Femur (tissue), 1 donor: Measurements from ENCODE around the gene PDZD2.
"Not testable (repeated sequence)": the region's sequence is repeated elsewhere in the genome, so short reads cannot be mapped to it uniquely, and the experiment has no call there.

Source experiments
- DNase-seq: peaks from one replicate; pipeline ENCODE4 v3.0.0-alpha.2; 2017

PDZD2 gene

DNA sequence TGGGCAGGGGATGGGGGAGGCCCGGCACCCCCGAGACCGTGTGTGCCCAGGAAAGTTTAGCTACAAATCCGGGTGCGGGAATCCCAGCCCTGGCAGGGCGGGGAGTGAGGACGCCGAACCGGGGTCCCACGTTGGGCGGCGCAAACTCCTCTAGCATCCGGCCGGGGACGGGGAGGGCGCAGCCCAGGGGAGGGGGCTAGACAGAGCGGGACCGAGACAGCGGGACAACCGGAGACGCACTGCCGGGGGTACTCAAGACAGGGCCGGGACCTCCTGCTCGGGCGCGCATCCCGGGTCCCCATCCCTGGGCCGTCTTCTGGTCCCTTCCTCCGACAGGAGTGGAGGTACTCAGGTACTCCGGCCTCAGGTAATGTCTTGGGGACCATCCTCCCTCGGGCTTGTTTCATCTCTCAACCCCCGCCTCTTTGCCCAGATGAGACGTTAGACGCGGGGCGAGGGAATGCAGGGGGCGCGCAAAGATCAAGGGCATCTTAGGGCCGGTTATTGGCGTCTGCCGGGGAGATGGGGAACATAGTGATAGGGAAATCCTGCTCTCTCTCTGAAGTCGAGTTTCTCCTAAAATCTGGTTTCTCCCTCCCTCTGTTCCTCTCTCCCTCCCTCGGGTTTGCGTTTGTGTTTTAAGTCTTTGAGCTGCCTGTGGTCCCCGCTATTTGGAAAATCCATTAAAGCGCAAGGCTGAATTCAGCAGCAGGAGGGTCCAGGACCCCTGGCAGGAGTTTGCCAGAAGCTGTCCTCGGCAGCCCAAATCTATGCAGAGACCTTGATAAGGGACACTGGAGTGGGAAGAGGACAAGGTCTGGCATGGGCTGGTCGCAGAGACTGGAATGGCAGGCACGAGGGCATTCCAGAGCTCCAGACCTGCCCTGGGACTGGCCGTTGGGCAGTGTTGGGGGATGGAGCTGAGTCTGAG, 815 bp downstream of the PDZD2 start:
- peak; percentile 23 for DNase-seq

DNA sequence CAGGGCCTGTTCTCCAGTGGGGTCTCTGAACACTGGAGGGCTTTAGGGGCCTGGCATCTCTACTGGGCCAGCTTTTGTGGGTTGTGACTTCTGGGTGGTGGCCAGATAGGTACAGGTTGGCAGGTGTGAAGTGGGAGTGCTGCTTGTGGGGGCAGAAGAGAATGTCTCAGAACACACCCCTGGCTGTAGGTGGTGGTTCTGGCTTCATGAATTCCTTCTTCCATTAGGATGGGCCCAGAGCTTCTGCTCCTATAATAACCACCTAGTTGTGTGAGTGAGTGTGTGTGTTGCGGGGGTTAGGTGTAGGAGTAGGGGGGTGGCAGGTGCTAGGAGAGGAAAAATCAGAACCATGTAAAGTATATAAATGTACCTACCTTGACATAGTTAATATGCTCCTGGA, 1.6 kb downstream of the PDZD2 start:
- no peak for DNase-seq

DNA sequence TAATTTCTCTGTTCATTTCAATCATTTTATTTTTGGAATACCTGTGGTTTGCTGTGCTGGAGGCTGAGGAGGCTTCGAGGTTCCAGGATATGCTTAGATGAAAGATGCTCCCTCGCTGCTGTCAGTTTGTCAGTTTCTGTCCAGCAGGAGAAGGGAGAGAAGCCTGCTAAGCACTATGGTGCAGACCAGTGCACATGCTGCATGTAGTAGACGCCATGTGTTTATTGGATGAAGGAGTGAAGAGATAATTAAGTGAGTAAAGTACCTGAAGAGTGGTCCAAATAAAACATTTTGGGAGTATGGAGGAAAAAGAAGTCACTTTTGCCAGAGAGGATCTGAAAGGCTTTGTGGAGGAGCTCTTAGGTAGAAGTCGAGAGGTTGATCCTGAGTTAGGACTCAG, 2.1 kb downstream of the PDZD2 start:
- no peak for DNase-seq

DNA sequence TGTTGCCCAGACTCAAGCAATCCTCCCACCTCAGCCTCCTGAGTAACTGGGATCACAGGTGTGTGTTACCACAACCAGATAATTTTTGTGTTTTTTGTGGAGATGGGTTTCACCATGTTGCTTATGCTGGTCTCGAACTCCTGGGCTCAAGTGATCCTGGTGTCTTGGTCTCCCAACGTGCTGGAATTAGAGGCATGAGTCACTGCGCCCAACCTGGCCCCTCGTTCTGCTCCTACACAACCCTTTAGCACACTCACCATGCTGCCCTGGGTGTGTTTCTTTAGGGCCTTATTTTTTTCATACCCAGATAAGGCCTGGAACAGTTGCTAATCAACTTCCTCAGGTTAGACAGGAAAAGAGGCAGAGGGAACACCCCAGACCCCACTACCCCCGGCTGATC, 2.6 kb downstream of the PDZD2 start:
- no peak for DNase-seq

DNA sequence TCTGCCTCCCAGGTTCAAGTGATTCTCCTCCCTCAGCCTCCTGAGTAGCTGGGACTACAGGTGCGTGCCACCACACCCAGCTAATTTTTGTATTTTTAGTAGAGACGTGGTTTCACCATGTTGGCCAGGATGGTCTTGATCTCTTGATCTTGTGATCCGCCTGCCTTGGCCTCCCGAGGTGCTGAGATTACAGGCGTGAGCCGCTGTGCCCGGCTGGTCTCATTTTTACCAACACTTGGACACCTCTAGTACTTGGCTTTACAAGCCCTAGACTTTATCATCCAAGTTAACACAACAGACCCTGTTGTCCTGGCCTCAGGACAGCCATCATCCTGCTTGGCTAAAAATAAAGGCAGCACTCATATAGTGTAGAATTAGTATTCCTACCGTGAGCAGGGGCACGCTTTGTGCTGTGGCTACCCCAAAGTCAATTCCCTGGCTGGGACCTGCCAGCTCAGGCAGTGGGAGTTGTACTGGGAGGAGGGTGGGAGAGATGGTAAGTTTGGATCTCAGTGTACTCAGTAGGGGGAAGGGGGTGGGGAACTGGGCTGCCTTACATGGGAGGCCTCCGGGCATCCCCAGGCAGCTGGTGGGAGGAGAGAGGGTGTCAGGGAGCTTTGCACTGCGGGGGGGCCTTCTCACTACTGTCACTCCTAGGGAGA, 6.6 kb downstream of the PDZD2 start:
- DNase-seq: no peak

DNA sequence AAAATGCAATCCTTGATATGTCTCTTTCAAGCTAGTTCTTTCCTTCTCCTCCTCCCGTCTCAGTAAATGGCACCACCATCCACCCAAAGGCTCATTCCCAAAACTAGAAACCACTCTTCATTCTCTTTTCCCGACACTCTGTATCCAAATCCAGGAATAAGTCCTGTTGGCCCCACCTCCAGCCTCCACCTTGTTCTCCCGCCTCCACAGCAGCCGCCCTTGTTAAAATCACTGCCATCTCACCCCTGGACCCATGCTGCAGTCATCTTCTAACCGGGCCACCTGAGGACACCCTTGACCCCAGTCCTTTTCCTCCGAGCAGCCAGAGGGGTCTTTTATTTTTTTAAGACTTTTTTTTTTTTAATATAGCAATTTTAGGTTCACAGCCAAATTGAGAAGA, 9.4 kb downstream of the PDZD2 start:
- DNase-seq: no peak

DNA sequence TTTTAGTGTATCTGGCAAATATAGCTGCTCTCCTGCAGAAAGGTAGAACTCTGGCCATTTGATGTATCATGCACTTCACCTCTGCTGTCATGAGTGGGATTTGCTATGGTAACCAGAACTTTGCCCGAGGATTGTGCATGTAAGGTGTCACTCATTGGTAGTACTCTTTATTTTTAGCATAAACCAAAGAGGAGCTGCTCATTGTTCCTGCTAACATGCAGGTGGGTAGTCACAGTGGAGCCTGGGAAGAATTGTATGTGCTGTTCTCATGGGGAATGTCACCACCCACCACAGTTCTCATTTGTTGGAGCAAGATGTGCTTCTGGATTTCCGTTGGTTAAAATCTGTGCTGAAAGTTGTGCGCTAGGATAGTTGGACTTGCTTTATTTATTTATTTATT, 12.3 kb downstream of the PDZD2 start:
- no peak for DNase-seq

DNA sequence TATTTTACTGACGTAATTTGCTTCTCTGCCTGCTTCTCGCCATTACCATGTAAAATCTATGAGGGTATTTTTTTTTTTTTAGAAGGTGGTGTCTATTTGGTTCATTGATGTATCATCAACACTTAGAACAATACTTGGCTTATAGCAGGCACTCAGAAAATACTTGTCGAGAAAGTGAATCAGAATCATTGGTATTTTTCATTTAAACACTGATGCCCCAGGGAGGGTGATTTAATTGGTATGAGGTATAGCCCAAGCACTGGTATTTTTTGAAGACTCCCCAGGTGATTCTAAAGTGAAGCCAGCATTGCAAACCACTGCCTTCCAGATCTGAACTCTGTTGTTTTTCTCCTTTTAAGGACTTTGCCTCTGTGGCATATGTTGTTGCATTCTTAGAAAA, 16.6 kb downstream of the PDZD2 start:
- DNase-seq: no peak

DNA sequence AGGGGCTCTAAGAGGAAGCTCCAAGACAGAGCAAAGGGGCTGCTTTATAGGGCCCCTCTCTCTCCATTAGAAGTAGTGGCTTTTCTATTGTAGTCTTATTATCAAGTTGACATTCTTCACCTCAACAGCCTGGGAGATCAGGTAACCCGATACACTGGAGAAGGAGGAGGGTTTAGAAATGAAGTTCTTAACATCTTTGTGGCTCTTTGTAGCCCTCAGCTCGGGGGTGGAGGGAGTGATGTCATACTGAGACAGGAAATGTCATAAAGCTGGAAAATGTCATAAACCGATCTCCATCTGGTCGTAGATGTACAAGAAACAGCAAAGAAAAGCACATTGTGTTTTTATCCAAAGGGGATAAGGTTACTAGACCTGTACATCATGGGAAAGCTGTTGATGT, 17.9 kb downstream of the PDZD2 start:
- DNase-seq: no peak

DNA sequence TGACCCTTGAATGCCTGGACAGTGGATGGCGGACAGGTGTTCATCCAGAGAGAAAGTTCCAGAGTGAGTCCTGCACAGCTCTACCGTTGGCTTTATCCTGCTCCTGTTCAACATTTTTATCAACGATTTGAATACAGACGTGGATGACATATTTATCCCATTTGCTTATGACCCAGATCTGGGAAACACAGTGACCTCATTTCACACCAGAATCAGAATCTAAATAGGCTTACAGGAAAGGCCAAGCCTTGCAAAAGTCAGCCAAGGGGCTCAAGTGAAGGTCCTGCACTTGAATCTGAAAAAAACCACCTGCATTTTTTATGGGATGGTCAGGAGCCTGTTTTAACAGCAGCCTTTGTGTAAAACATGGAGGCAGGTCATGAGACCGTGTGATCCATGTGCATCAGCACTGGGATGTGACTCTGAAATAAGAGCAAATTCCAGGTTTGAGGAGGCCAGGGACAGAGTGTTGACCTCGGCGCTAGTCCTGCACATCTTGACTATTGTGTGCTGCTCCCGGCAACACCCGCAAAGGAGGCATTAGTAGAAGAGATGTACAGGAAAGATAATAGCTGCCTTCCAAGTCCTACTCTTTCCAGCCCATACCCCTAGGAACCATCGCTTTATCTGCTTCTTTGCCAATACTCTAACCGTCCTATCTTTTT, 18.5 kb downstream of the PDZD2 start:
- no peak for DNase-seq

DNA sequence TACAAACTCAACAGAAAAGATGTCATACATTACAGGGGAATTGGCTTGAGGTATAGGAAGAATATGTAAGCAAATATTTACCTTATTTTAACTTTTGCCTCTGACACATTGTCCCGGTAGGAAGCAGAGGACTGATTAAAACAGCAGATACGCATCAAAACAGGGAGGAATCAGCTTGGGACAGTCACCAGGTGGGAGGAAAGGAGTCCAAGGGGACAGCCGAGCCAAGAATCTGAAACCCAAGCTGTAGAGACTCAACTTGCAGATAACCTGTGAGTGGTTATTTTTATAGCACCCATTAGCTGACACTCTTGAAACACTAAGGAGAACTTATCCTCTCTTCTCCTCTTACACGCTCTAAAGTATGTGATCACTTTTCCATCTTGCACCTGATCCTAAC, 22.3 kb downstream of the PDZD2 start:
- no peak for DNase-seq

DNA sequence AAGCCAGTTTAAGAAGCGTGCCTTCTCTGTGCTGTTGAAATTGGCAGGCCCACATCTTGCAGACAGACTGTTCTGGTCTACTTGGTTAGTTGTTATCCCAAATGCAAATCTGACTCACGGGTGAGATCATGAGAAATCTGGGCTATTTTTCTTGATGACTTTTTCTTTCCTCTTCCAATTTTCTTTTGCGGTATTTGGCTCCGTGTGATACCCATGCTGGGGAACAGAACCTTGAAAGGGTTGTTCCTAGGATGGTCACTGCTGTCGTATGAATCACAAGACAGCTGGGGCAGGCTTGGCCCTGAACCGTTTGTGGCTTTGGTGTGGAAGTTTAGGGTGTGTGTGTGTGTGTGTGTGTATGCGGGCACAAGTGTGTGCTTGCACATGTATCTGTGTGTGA, 24.6 kb downstream of the PDZD2 start:
- no peak for DNase-seq

DNA sequence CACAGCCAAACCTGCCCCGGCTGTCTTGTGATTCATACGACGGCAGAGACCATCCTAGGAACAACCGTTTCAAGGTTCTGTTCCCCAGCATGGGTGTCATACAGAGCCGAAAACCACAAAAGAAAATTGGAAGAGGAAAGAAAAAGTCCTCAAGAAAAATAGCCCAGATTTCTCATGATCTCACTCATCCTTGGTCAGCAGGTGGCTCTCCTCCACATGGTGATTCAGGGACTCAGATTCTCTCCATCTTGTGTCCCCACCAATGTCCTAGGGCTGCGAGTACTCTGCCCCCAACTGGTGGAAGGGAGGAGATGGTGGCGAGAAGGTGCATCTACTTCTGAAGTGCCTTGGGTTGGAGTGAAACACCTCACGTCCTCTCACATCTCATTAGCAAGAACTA, 25.6 kb downstream of the PDZD2 start:
- DNase-seq: no peak

DNA sequence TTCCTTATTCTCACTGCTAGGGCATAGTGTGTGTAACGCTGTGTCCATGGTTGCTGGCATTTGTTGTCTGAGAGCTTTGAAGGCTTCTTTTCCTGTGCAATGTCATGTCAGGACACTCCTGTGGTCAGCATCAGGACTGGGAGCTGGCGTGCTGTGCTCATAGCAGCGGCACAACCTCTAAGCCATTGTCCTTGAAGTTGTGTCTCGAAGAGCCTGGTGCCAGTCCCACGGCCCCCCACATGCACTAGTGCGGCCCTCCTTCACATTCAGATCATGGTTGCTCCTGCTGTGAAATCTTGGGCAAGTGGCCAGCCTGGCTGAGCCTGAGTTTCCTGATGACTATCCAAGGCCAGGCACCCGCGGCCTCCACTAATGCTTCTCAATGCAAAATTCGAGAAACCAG, 32.4 kb downstream of the PDZD2 start:
- DNase-seq: no peak

DNA sequence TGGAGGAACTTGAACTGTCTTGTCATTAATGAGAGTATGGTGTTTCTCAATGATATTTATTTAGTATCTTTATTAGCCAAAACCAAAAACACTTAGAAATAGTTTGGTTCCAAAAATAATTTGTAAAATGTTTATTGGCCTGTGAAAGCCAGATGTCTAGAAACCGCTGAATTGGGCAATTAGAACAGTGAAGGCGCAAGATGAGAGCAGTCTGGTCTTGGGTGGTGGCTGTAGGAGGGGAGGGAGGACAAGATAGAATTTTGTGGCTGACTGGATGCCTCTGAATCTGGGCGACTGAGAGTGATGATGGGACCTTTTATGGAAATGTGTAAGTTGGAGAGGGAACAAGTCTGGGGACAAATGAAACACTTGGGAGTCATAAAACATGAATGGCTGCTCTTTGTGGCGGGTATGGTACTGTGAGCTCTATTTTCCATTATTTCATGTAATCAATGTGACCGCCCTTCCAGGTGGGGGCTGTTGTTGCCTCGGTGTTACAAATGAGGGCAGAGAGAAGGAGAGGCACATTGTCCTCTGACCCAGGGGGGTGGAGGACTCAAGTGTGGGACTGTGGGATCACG, 35.5 kb downstream of the PDZD2 start:
- no peak for DNase-seq

DNA sequence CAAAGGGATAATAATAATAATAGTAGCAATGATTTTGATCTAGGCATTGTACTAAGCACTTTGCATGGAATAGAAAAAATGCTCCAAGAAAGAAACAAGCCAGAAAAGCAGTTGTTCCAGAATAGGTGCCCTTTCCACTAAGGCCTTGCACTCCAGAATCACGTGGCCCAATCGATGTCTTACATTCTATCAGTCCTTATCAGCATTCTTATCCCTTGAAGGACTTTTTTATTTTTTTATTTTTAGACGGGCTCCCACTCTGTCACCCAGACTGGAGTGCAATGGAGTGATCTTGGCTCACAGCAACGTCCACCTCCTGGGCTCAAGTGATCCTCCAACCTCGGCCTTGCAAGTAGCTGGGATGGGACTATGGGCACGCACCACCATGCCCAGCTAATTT, 36.5 kb downstream of the PDZD2 start:
- DNase-seq: no peak

DNA sequence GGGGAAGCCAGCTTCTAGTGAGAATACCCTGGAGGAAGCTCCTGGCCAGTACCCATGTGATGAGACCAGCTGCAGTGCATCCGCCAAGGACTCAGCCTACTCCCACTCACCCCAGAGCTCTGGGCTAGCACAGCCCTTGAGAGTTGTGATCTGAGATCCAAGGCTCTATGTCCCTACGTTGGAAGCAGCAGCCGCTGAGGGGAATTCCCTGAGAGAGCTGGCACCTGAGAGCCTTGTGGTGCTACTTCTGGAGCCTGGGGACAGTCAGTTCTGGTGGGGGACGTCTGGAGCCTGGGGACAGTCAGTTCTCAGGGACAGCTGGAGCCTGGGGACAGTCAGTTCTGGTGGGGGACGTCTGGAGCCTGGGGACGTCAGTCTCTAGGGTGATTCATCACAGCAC, 39.2 kb downstream of the PDZD2 start:
- DNase-seq: no peak

DNA sequence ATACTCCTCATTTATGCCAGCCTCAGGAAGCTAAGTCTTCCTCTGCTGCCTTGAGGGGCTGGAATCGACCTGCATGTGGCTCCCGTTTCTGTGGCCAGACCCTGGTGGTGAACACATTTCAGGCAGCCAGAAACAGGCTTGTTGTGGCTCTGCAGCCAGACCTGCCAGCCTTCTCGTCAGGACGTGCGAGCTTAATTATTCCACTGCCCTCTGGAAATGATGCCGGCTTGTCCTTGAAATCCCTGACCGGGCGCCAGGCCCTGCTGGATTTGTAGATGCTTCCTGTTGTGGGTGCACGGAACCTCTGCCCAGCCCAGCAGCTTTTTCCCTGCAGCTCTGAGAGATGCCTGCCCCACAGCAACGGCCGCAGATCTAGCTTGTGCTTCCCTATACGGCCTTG, 41.6 kb downstream of the PDZD2 start:
- peak; percentile 47 for DNase-seq

DNA sequence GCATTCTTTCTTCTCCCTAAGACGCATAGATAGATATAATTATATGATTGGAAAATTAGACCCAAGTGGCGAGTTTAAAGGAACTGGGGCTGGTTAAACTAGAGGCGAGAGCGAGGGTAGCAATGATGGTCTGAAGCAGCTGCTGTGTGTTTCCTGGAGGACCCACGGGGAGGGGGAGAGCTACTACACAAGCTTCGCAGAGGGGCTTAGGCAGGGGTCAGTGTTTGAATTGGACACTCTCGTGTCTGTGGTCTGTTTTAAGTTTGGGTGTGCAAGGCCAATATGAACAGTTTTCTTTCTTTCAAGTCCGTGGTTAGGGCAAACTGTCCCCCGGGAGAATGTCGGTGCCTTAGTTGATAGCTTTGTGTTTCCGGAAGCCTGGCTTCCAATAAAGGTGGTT, 43.1 kb downstream of the PDZD2 start:
- peak; percentile 33 for DNase-seq

DNA sequence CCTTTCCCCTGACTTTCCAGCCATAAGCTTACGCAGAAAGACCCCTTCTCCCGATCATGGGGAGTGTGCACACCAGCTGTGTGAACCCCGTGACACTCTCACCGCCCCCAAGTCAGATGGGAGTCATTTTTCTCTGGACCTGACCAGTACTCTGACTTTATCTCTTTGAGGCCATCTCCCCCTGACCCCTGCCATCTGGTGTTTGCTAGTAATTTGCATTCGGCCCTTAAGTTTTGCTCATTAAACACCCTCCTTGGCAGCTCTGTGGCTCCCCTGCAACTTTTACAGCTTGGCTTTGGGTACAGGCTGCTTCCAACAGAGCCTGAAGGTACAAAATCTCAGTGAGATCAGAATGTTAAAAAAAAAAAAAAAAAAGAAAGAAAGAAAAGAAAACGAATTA, 43.9 kb downstream of the PDZD2 start:
- DNase-seq: no peak

DNA sequence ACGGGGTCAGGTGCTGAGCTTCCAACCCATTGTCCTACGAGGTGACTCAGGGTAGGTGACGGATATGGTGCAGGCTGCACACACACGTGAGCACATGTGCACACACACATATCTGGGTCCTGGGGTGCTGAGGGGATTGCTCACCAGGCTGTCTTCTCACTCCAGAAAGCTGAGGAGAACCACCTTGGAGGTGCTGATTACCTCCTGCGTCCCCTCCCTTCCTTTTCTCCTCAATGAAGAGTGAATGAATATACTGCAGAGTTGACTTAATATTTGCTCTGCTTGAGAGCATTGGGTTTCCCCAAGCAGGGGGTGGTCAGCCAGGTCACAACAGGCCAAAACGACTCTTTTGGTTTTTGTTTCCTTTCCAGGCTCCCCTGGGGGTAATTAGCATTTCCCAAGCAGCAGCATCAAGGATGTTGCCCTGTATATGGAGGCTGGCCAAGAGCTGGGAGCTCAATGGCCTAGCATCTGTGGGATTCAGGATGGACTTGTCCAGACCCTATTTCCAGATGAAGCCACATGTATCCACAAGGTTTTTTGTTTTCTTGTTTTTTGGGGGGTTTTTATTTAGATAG, 49.7 kb downstream of the PDZD2 start:
- DNase-seq: no peak

DNA sequence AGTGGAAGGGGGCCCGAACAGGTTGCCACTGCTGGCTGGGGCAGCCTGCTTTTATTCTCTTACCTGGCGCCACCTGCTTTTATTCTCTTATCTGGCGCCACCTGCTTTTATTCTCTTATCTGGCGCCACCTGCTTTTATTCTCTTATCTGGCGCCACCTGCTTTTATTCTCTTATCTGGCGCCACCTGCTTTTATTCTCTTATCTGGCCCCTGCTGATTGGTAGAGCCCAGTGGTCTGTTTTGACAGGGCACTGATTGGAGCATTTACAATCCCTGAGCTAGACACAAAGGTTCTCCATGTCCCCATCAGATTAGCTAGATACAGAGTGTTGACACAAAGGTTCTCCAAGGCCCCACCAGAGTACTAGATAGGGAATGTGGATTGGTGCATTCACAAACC, 52.5 kb downstream of the PDZD2 start:
- DNase-seq: not testable (repeated sequence)

DNA sequence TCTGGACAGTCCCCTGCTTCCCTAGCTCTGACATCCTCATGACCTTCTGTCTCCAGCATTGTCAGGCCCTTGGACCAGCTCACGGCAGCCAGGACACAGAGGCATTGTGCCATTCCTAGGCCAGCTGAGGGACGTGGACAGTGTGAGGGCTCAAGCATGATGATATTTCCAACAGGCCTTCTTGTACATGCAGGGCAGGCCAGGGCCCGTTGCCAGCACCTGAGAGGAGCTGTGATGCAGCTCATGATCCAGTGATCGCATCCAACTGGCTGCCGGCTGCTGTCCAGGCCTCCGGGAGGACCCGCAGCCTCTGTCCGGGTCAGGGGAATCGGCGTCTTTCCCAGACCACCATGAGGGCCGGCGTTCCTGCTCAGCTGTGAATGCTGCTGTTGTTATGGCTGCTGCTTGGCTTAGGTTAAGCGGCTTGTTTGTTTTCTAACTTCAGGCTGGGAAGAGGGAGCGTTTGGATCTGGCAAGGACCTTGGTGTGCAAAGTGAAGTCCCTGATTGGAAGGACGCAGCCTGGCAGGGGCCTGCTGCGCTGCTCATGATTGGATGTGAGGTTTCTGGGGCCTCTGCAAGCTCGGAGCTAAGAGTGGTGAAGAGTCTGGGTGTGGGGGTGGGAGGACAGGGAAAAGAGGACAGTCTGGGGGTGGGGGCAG, 53.8 kb downstream of the PDZD2 start:
- DNase-seq: peak; percentile 72
